Peyer's patch (tissue), 4 donors: ENCODE measurements around the gene NFIL3. TPM values are rescaled to one million over a fixed set of nuclear protein-coding genes. Genes with fewer than 3 reads are reported as not detected.

ENCODE experiments used
- DNase-seq, 3 donors: peaks; one replicate each; pipeline ENCODE4 v3.0.0-alpha.2; 2017 to 2019
- H3K27ac ChIP-seq, 4 donors: fragments of 200-600 bp; sonication (generic); one replicate each; pipeline ENCODE4 v1.5.1; 2016 to 2019
- H3K27me3 ChIP-seq, 2 donors: fragments of 200-600 bp; sonication (generic); one replicate each; pipeline ENCODE4 v1.5.1; 2019
- H3K36me3 ChIP-seq, 3 donors: fragments of 200-600 bp; sonication (generic); one replicate each; pipeline ENCODE4 v1.5.1; 2016 to 2019
- H3K4me1 ChIP-seq, 4 donors: fragments of 200-600 bp; sonication (generic); one replicate each; pipeline ENCODE4 v1.5.1; 2016 to 2019
- H3K4me3 ChIP-seq, 4 donors: fragments of 200-600 bp; sonication (generic); 1 replicate in 3 of 4; 2 replicates in 1 of 4; pipeline ENCODE4 v1.5.1; 2016 to 2019; ENCODE audit warnings: mild to moderate bottlenecking in 1 of 4
- H3K9me3 ChIP-seq, 4 donors: fragments of 200-600 bp; sonication (generic); one replicate each; pipeline ENCODE4 v1.5.1; 2016 to 2019; ENCODE audit warnings: mild to moderate bottlenecking in 1 of 4
- CTCF ChIP-seq, 6 experiments: fragments of 450-650 bp in 4 of 6; fragments of 200-600 bp in 2 of 6; sonication (generic) in 1 of 6; IDR thresholded peaks; one replicate each; pipeline ENCODE4 v1.5.1; 2017 to 2019; ENCODE audit warnings: antibody characterized with exemption in 6 of 6, mild to moderate bottlenecking in 3 of 6, moderate library complexity in 1 of 6
- POLR2A ChIP-seq, 2 donors: fragments of 450-650 bp; IDR thresholded peaks; one replicate each; pipeline ENCODE4 v1.5.1; 2017; ENCODE audit warnings: antibody characterized with exemption in 2 of 2, mild to moderate bottlenecking in 2 of 2, moderate library complexity in 2 of 2
- total RNA-seq, 4 donors: library from RNA; depleted of rRNA; stranded (reverse); fragments of >200 nt; gene quantifications; one replicate each; pipeline ENCODE4 v1.1.0, GENCODE V29; 2016

Gene NFIL3
- total RNA-seq, 4 donors from 2014 or later, result 14.0 to 31.4 (median 20.4) TPM

- Histone ChIP-seq H3K9me3 (no peaks in the 10 kb centered on the region), H3K36me3 (no peaks in the 10 kb centered on the region), H3K27me3 (no peaks in the 10 kb centered on the region), H3K27ac (no peak overlapping the region), H3K4me1 (no peaks in the 10 kb centered on the region), H3K4me3 (no peak overlapping the region)
- no peak for DNase-seq
- TF ChIP-seq CTCF (IDR thresholded peaks at IDR 0.05) (no peak), POLR2A (IDR thresholded peaks at IDR 0.05) (no peak)
Measured at GRCh38 chr9:91431485-91431884, 7.9 kb upstream of the NFIL3 start.

- H3K27ac ChIP-seq, result no peak overlapping the region
- peaks cover 0 to 5% (median 0%) of the 10 kb centered on the region in 4 donors for H3K4me1 ChIP-seq
- no peak overlapping the region for H3K4me3 ChIP-seq
- no peaks in the 10 kb centered on the region for H3K27me3 ChIP-seq
- no peaks in the 10 kb centered on the region for H3K36me3 ChIP-seq
- TF ChIP-seq POLR2A (IDR thresholded peaks at IDR 0.05) (no peak), CTCF (IDR thresholded peaks at IDR 0.05) (no peak)
- DNase-seq, result no peak
- H3K9me3 ChIP-seq, result no peaks in the 10 kb centered on the region
Measured at GRCh38 chr9:91429501-91429900, 5.9 kb upstream of the NFIL3 start.

GRCh38 chr9:91428927-91429351 is 5.3 kb upstream of the NFIL3 start:
- Histone ChIP-seq H3K4me3 (no peak overlapping the region), H3K36me3 (no peaks in the 10 kb centered on the region), H3K27me3 (no peaks in the 10 kb centered on the region), H3K4me1 (peaks cover 0 to 5% (median 0%) of the 10 kb centered on the region in 4 donors), H3K9me3 (no peaks in the 10 kb centered on the region), H3K27ac (no peak overlapping the region)
- TF ChIP-seq CTCF (IDR thresholded peaks at IDR 0.05), result no peak
- TF ChIP-seq POLR2A (IDR thresholded peaks at IDR 0.05), result no peak
- DNase-seq, result no peak

GRCh38 chr9:91428436-91428835 is 4.8 kb upstream of the NFIL3 start:
- no peak for DNase-seq
- TF ChIP-seq CTCF (IDR thresholded peaks at IDR 0.05) (no peak), POLR2A (IDR thresholded peaks at IDR 0.05) (no peak)
- H3K4me1 ChIP-seq, result peaks cover 0 to 5% (median 0%) of the 10 kb centered on the region in 4 donors
- no peak overlapping the region for H3K4me3 ChIP-seq
- no peaks in the 10 kb centered on the region for H3K36me3 ChIP-seq
- no peaks in the 10 kb centered on the region for H3K9me3 ChIP-seq
- no peaks in the 10 kb centered on the region for H3K27me3 ChIP-seq
- H3K27ac ChIP-seq, result no peak overlapping the region

GRCh38 chr9:91427873-91428272 is 4.2 kb upstream of the NFIL3 start:
- H3K4me1 ChIP-seq, result peaks cover 0 to 5% (median 0%) of the 10 kb centered on the region in 4 donors
- no peaks in the 10 kb centered on the region for H3K27me3 ChIP-seq
- DNase-seq, result no peak
- H3K27ac ChIP-seq, result no peak overlapping the region
- H3K9me3 ChIP-seq, result no peaks in the 10 kb centered on the region
- no peaks in the 10 kb centered on the region for H3K36me3 ChIP-seq
- H3K4me3 ChIP-seq, result no peak overlapping the region
- TF ChIP-seq POLR2A (IDR thresholded peaks at IDR 0.05) (no peak), CTCF (IDR thresholded peaks at IDR 0.05) (no peak)
